Measurements from ENCODE around the gene TBX1. TPM values are rescaled to one million over a fixed set of nuclear protein-coding genes. Genes with fewer than 3 reads are reported as not detected.

The TBX1 gene
- total and polyA plus RNA-seq, 10 of the 15 experiments (the other 5 are each of a cell fraction or from before 2014, with no cell fraction given) = not detected

DNA sequence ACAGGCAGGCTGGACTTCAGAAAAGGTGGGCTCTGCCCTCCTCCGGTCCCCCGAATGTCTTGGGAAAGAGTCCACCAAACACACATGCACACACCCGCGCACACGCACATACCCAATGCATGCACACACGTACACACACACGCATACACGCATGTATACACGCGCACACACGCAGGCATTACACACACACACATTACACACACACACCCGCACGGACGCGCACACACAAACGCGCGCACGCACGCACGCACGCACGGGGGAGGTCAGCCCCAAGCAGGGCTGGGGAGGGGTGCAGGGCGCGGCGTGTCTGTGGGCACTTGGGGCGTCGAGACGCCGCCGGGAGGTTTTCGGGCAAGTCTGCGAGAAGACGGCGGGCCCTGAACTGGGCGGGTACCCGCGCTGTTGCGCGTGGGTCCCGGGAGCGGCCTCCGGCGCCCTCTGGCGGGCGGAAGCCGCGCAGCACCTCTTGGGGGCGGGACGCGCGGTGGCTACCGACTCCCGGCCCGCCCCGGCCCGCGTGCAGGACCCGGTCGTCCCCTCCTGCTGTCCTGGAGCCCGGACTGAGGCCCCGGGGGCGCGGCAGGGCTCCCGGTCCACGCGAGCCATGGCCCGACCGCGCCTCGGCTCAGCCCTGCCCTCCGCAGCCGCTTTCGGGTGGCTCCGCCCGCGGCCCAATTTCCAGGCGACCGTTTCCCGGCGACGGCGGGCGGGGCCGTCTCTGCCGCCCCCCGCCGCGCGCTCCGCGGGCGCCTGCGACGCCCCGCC lies 42.7 kb upstream of the TBX1 start:
- Histone ChIP-seq H3K27ac (ENCODE audit: control insufficient read depth, insufficient read depth) (no peak overlapping the region), H3K4me1 (ENCODE audit: control insufficient read depth, insufficient read depth, low read length) (peaks cover 9% of the 10 kb centered on the region), H3K4me3 (peak overlapping the region; percentile 44; the same call in 1 of the 2 replicates), H2AFZ (ENCODE audit: control insufficient read depth, low read depth, low read length) (peak overlapping the region; percentile 40), H3K79me2 (ENCODE audit: control insufficient read depth, insufficient read depth, low read length) (no peaks in the 10 kb centered on the region), H3K27me3 (replicated peaks in 1 of 2; ENCODE audit: control insufficient read depth in 2 of 2, insufficient read depth in 2 of 2, low read length in 1 of 2) (peaks cover 3 to 5% of the 10 kb centered on the region in 2 experiments; a peak in 3 of 4 replicates), H3K36me3 (ENCODE audit: control insufficient read depth in 2 of 2, insufficient read depth in 2 of 2, low read length in 1 of 2) (no peaks in the 10 kb centered on the region), H3K4me2 (ENCODE audit: control insufficient read depth, insufficient read depth) (peak overlapping the region; percentile 84), H3K9me3 (replicated peaks; ENCODE audit: control insufficient read depth, insufficient read depth, low read length) (no peaks in the 10 kb centered on the region; the same call in 2 of the 3 replicates), H4K20me1 (ENCODE audit: control insufficient read depth, insufficient read depth) (no peaks in the 10 kb centered on the region), H3K9ac (ENCODE audit: control insufficient read depth, insufficient read depth, low read length) (no peak overlapping the region; the same call in 1 of the 2 replicates)
- intact Hi-C loops (cut with micrococcal nuclease; ENCODE audit: unreplicated experiment) = no loop called here
- ChIA-PET RAD21 (ENCODE audit: unreplicated experiment) (no interaction called here), SMC1A (ENCODE audit: uncharacterized antibody, unreplicated experiment) (no interaction called here), CTCF (no interaction called here), POLR2A (no interaction called here)
- ATAC-seq (peak; percentile 96), DNase-seq (ENCODE audit: low read depth, low spot score) (no peak), FAIRE-seq (no peak)
- in situ Hi-C loops (cut with MboI) = no loop called here
- no TSS peak for BruUV-seq (replicated peaks)
- WGBS (ENCODE audit: insufficient coverage, insufficient replicate concordance, low lambda C conversion rate, missing lambda C conversion rate) = 19% methylated on average over 48 of the region's 96 CpGs
- peak; percentile 40; the same call in 1 of the 2 replicates for TF ChIP-seq YY1 (IDR thresholded peaks at IDR 0.05; ENCODE audit: low read depth, low read length)
- TF ChIP-seq, protein P1, sequence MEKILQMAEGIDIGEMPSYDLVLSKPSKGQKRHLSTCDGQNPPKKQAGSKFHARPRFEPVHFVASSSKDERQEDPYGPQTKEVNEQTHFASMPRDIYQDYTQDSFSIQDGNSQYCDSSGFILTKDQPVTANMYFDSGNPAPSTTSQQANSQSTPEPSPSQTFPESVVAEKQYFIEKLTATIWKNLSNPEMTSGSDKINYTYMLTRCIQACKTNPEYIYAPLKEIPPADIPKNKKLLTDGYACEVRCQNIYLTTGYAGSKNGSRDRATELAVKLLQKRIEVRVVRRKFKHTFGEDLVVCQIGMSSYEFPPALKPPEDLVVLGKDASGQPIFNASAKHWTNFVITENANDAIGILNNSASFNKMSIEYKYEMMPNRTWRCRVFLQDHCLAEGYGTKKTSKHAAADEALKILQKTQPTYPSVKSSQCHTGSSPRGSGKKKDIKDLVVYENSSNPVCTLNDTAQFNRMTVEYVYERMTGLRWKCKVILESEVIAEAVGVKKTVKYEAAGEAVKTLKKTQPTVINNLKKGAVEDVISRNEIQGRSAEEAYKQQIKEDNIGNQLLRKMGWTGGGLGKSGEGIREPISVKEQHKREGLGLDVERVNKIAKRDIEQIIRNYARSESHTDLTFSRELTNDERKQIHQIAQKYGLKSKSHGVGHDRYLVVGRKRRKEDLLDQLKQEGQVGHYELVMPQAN (conservative IDR thresholded peaks at IDR 0.05) = 0 out of 2 replicates have a peak, but pooled peaks have one; percentile 19
- no peak for TF ChIP-seq CHD1 (IDR thresholded peaks at IDR 0.05; ENCODE audit: low read depth, low read length)
- TF ChIP-seq JUNB (IDR thresholded peaks at IDR 0.05) = no peak
- TF ChIP-seq NFXL1 (IDR thresholded peaks at IDR 0.05; ENCODE audit: borderline replicate concordance) = 0 out of 2 replicates have a peak, but pooled peaks have one; percentile 32
- TF ChIP-seq RUNX3 (IDR thresholded peaks at IDR 0.05; ENCODE audit: low read length) = no peak
- no peak for TF ChIP-seq MXI1 (IDR thresholded peaks at IDR 0.05; ENCODE audit: low read depth, low read length)
- no peak for TF ChIP-seq GABPA (IDR thresholded peaks at IDR 0.05; ENCODE audit: low read depth)
- TF ChIP-seq, protein P2, sequence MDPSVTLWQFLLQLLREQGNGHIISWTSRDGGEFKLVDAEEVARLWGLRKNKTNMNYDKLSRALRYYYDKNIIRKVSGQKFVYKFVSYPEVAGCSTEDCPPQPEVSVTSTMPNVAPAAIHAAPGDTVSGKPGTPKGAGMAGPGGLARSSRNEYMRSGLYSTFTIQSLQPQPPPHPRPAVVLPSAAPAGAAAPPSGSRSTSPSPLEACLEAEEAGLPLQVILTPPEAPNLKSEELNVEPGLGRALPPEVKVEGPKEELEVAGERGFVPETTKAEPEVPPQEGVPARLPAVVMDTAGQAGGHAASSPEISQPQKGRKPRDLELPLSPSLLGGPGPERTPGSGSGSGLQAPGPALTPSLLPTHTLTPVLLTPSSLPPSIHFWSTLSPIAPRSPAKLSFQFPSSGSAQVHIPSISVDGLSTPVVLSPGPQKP (IDR thresholded peaks at IDR 0.05; ENCODE audit: low read depth, low read length) = no peak; the same call in 1 of the 2 replicates
- TF ChIP-seq TBL1XR1 (IDR thresholded peaks at IDR 0.05; ENCODE audit: low read depth, low read length) = no peak
- TF ChIP-seq BACH1 (IDR thresholded peaks at IDR 0.05; ENCODE audit: borderline replicate concordance) = peak; percentile 64; the same call in 1 of the 2 replicates
- TF ChIP-seq KDM1A (IDR thresholded peaks at IDR 0.05; ENCODE audit: borderline replicate concordance) = no peak
- TF ChIP-seq GATAD2B (conservative IDR thresholded peaks at IDR 0.05; ENCODE audit: low read depth) = peak; percentile 71
- no peak for TF ChIP-seq SUZ12 (IDR thresholded peaks at IDR 0.05; ENCODE audit: unreplicated experiment)
- no peak for TF ChIP-seq POLR2AphosphoS5 (IDR thresholded peaks at IDR 0.05; ENCODE audit: low read length)
- TF ChIP-seq, protein P3, sequence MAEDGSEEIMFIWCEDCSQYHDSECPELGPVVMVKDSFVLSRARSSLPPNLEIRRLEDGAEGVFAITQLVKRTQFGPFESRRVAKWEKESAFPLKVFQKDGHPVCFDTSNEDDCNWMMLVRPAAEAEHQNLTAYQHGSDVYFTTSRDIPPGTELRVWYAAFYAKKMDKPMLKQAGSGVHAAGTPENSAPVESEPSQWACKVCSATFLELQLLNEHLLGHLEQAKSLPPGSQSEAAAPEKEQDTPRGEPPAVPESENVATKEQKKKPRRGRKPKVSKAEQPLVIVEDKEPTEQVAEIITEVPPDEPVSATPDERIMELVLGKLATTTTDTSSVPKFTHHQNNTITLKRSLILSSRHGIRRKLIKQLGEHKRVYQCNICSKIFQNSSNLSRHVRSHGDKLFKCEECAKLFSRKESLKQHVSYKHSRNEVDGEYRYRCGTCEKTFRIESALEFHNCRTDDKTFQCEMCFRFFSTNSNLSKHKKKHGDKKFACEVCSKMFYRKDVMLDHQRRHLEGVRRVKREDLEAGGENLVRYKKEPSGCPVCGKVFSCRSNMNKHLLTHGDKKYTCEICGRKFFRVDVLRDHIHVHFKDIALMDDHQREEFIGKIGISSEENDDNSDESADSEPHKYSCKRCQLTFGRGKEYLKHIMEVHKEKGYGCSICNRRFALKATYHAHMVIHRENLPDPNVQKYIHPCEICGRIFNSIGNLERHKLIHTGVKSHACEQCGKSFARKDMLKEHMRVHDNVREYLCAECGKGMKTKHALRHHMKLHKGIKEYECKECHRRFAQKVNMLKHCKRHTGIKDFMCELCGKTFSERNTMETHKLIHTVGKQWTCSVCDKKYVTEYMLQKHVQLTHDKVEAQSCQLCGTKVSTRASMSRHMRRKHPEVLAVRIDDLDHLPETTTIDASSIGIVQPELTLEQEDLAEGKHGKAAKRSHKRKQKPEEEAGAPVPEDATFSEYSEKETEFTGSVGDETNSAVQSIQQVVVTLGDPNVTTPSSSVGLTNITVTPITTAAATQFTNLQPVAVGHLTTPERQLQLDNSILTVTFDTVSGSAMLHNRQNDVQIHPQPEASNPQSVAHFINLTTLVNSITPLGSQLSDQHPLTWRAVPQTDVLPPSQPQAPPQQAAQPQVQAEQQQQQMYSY (CRISPR knock-in tag; IDR thresholded peaks at IDR 0.05) = no peak
- TF ChIP-seq NFIC (IDR thresholded peaks at IDR 0.05; ENCODE audit: low read depth, low read length) = no peak
- no peak for TF ChIP-seq SRF (IDR thresholded peaks at IDR 0.05; ENCODE audit: low read depth in 2 of 2, low read length in 2 of 2)
- TF ChIP-seq ZBED1 (IDR thresholded peaks at IDR 0.05; ENCODE audit: borderline replicate concordance) = no peak
